DMS153 (cell line): ENCODE measurements around the gene KIF16B.

Experiments used
- DNase-seq: peaks from one replicate; lab custom pipeline; 2025; lab: John Stamatoyannopoulos, UW

The KIF16B gene

GRCh38 chr20:16360668-16361067 lies 212.6 kb downstream of the KIF16B start:
- peak; percentile 30 for DNase-seq

- DNase-seq = no peak
These were observed 219.8 kb downstream of the KIF16B start for GRCh38 chr20:16353417-16353781.

- DNase-seq = no peak
These were observed 220.4 kb downstream of the KIF16B start for GRCh38 chr20:16352751-16353416.

- no peak for DNase-seq
These were observed 220.9 kb downstream of the KIF16B start for GRCh38 chr20:16352321-16352720.

GRCh38 chr20:16351415-16351814 lies 221.8 kb downstream of the KIF16B start:
- no peak for DNase-seq

GRCh38 chr20:16350465-16350864 lies 222.8 kb downstream of the KIF16B start:
- no peak for DNase-seq

GRCh38 chr20:16349523-16350260 lies 223.6 kb downstream of the KIF16B start:
- DNase-seq = no peak

- no peak for DNase-seq
These were observed 226.3 kb downstream of the KIF16B start for GRCh38 chr20:16346956-16347355.

- no peak for DNase-seq
These were observed 235.5 kb downstream of the KIF16B start for GRCh38 chr20:16337707-16338106.

GRCh38 chr20:16327606-16328005 lies 245.6 kb downstream of the KIF16B start:
- no peak for DNase-seq

- DNase-seq = no peak
These were observed 252.0 kb downstream of the KIF16B start for GRCh38 chr20:16321291-16321690.

- no peak for DNase-seq
These were observed 255.5 kb downstream of the KIF16B start for GRCh38 chr20:16317445-16318362.

- no peak for DNase-seq
These were observed 256.7 kb downstream of the KIF16B start for GRCh38 chr20:16316513-16316912.

- DNase-seq = no peak
These were observed 258.5 kb downstream of the KIF16B start for GRCh38 chr20:16314748-16315159.

GRCh38 chr20:16314320-16314719 lies 258.9 kb downstream of the KIF16B start:
- DNase-seq = no peak

GRCh38 chr20:16313917-16314316 lies 259.3 kb downstream of the KIF16B start:
- DNase-seq = no peak

- DNase-seq = no peak
These were observed 260.2 kb downstream of the KIF16B start for GRCh38 chr20:16312998-16313397.

GRCh38 chr20:16311756-16312155 lies 261.5 kb downstream of the KIF16B start:
- DNase-seq = no peak

- no peak for DNase-seq
These were observed 264.5 kb downstream of the KIF16B start for GRCh38 chr20:16308754-16309153.

- no peak for DNase-seq
These were observed 270.4 kb downstream of the KIF16B start for GRCh38 chr20:16302818-16303217.

- DNase-seq = no peak
These were observed 271.3 kb downstream of the KIF16B start for GRCh38 chr20:16301986-16302385.

- DNase-seq = no peak
These were observed 273.4 kb downstream of the KIF16B start for GRCh38 chr20:16299897-16300296.

- no peak for DNase-seq
These were observed 276.3 kb downstream of the KIF16B start for GRCh38 chr20:16296931-16297330.
